Activated CD8-positive, alpha-beta memory T cell treated with anti-CD3 and anti-CD28 coated beads, Interleukin-2, amount 50 U/mL, for 48 hours (primary cell): ENCODE results near the gene CSNK1D.

ENCODE experiments used
- DNase-seq: peaks from one replicate; pipeline ENCODE4 v3.0.0-alpha.2; 2020

The CSNK1D gene

DNA sequence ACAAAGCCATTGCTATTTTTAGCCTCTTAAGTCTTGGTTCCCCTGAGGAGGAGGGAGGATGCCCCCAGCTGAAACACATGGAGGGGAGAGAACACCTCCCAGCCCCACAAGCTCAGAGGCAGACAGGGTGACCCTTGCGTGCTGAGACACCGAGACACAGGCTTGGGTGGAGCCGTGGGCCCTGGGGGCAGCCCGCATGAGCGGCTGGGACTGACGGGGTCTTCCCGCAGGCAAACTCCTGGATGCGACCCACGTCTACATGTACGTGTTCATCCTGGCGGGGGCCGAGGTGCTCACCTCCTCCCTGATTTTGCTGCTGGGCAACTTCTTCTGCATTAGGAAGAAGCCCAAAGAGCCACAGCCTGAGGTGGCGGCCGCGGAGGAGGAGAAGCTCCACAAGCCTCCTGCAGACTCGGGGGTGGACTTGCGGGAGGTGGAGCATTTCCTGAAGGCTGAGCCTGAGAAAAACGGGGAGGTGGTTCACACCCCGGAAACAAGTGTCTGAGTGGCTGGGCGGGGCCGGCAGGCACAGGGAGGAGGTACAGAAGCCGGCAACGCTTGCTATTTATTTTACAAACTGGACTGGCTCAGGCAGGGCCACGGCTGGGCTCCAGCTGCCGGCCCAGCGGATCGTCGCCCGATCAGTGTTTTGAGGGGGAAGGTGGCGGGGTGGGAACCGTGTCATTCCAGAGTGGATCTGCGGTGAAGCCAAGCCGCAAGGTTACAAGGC is 34.9 kb downstream of the CSNK1D start:
- peak; percentile 79 for DNase-seq

DNA sequence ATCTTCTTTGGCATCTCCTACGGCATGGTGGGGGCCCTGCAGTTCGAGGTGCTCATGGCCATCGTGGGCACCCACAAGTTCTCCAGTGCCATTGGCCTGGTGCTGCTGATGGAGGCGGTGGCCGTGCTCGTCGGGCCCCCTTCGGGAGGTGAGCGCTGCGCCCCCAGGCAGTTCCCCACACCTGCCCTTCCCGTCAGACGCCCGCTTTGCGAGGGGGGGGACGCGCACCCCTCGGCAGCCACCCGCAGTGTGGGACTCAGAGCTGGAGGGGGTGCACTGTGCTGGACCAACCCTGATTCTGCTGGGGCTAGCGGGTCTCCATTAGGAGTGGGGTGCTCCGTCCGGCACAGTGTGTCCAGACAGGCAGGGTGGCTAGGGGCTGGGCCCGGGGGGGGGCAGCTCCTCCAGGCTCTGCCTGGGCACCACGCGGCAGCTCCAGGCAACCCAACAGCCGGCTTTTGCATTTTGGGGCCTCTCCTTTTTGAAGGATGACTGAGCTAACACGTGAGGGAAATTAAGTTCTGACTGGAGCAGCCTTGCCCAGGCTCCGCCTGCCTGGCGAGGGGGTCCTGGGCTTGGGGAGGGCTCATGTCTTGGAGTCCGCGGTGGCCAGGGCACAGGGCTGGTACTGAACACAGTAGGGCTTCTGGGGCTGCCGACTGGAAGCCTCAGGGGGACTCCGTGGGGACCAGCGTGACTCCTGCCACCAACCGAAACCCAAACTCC is 35.6 kb downstream of the CSNK1D start:
- peak; percentile 59 for DNase-seq

DNA sequence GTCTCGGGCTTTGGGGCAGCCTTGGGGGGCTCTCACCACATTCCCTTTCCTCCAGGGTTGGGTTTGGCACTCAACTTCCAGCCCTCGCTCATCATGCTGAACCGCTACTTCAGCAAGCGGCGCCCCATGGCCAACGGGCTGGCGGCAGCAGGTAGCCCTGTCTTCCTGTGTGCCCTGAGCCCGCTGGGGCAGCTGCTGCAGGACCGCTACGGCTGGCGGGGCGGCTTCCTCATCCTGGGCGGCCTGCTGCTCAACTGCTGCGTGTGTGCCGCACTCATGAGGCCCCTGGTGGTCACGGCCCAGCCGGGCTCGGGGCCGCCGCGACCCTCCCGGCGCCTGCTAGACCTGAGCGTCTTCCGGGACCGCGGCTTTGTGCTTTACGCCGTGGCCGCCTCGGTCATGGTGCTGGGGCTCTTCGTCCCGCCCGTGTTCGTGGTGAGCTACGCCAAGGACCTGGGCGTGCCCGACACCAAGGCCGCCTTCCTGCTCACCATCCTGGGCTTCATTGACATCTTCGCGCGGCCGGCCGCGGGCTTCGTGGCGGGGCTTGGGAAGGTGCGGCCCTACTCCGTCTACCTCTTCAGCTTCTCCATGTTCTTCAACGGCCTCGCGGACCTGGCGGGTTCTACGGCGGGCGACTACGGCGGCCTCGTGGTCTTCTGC is 36.3 kb downstream of the CSNK1D start:
- no peak for DNase-seq

DNA sequence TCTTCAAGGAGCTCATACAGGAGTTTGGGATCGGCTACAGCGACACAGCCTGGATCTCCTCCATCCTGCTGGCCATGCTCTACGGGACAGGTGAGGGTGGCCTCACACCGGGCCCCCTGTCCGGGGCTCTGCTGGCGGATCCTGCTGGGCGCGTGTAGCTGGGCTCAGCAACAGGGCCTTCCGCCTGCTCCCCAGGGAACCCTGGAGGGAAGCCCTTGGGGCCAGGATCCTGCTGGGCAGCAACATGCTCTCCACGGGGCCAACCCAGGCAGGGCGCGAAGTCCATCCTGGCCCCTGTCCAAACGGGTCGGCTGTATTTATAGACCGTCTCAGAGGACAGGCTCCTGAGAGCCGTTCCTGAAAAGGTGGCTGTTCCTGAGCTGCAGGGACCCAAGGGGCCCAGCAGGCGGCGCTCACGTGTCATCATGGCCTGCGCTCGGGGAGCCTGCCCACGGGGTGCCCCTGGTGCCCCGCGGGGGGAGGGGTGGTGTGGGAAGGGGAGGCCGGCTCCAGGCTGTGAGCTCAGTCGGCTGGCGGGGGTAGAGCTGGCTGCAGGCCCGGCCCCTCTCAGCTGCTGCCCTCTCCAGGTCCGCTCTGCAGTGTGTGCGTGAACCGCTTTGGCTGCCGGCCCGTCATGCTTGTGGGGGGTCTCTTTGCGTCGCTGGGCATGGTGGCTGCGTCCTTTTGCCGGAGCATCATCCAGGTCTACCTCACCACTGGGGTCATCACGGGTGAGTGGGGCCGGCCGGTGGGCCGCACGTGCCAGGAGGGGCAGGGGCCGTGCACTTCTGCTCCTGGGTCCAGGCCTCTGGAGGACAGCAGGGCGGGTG is 37.1 kb downstream of the CSNK1D start:
- DNase-seq, result peak; percentile 86

DNA sequence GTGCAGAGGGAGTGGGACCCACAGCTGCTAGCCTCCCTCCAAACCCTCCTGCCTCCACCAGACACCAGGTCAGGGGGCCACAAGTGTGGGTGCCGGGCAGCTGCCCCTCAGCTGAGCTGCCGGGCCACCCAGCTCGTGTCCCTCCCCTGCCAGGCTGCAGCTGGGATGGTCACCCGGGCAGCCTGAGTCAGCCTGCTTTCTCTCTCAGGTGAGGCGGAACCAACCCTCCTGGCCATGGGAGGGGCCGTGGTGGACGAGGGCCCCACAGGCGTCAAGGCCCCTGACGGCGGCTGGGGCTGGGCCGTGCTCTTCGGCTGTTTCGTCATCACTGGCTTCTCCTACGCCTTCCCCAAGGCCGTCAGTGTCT is 37.7 kb downstream of the CSNK1D start:
- DNase-seq, result no peak

DNA sequence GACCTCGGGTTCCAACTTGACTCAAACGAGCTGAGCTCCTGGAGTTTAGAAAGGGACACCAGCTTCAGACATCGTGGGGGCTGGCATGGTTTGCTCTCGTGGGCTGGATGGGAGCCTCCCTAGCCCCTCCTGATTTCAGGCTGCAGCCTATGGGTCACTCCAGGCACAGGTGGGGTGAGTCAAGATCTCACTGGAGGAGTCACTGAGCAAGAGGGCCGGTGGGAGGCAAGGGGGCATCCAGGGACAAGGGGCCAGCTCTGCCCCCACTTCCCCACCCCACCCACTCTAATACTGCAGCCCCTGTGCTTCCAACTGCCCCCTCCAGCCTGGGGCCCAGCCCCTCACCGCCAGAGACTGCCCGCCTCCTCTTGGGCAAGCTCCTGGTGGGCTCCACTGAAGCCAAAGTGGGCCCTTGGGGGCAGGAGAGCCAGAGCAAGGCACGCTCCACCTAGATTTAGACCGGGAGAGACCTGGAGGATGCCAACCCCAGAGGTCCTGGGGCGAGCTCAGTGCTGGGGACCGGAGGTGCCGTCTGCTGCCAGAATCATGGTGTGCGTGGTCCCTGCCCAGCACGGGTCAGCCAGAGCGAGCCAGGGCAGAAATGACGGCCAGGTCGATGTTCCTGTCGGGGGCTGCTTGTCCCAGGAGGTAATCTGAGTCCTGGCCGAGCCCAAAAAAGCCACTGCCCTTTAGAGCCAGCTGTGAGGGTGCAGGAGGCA is 38.3 kb downstream of the CSNK1D start:
- no peak for DNase-seq

DNA sequence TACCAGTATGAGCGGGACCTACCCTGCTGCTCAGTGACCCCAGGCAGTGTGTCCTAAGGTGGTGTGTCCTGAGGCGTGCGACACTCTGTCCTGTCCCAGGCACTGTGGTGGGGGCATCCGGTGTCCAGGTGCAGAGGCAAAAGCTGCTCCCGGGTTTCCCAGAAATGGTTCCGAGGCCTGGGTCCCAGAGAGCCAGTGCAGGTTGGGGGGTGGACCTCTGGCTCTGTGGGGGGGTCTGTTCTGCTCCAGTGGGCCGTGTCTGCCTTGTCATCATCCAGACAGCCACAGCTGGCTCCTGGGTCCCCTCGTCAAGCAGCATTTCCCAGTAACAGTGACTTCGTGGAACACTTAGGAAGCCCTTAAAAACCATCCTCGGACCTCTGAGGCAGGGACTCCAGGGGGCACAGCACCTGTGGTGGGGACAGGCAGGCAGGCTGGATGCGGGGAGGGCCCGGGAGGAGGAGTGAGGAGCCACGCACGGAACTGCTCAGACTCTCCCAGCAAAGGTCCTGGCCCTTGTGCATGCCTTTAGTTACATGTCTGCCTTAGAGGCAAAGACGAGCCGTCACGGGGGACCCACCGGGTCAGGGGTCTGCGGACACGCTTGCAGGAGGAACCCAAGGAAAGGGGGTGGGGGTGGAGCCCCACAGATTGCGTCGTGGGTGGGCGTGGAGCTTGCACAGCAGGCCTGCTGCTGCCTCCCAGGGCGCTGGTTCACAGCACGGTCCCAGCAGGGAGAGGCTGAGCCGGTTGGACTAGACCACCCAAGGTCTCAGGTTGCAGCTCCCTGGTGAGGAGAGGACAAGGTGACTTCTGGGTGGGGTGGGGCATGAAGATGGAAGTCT is 39.1 kb downstream of the CSNK1D start:
- no peak for DNase-seq

DNA sequence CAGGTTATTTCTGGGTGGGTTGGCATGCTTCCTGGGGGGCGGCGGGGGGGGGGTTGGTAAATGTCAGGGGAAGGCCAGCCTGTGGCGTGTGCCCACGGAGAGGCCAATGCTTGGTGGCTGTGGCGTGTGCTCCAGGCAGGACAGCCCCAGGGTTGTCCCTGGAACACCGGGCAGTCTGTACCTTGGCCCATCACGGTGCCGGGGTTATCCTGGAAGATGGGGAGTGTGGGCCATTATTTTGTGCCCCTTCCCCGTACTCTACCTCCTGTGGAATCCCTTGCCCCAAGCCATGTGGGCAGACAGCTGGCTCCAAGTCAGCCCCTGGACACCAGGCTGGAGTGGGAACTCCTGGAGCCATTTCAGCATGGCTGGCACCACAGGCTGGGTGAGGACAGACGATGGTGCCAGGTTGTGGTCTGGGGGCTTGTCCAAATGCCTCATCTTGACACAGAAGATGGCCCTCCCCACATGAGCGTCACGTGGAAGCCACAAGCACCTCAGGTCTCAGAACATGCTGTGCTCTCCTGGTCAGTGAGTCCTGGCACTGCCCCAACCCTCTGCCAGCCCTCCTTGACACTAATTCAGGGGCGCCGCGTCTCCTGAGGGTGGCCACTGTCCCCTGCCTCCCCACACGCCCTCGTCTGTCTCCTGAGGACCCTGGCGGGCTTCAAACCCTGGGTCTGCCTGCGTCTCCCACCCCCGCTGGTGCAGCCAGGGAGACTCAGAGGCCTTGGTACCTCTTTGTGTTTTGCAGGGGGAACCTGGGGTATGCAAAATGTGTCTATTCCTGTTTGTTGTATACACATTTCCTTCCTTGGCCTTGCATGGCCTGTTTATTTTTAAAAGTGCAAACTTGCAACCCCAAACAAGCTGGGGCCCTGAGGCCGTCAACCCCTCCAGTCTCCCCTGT is 40.4 kb downstream of the CSNK1D start:
- DNase-seq, result no peak

DNA sequence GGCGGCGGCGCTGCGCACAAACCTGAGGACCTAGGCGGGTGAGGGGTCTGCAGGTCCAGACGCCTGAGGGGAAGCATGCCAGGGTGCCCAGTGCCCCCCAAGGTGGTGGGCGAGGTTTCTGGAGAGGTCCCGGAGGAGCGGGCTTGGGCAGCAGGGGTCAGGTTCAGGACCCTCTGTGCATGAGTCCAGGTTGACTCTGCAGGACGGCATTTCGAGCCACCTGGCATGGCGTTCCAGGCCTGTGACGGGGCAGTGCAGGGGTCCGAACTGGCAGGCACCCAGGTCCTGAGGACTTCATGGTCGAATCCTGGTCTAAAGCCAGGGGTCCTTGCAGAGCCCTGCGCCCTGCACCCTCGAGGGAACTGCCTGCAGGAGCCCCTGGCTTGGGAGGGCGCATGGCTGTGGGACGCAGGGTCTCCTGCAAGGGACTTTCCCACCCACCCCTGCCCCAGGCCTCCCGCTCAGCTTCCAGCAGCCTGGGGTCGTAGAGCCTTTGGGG is 41.1 kb downstream of the CSNK1D start:
- DNase-seq, result no peak

DNA sequence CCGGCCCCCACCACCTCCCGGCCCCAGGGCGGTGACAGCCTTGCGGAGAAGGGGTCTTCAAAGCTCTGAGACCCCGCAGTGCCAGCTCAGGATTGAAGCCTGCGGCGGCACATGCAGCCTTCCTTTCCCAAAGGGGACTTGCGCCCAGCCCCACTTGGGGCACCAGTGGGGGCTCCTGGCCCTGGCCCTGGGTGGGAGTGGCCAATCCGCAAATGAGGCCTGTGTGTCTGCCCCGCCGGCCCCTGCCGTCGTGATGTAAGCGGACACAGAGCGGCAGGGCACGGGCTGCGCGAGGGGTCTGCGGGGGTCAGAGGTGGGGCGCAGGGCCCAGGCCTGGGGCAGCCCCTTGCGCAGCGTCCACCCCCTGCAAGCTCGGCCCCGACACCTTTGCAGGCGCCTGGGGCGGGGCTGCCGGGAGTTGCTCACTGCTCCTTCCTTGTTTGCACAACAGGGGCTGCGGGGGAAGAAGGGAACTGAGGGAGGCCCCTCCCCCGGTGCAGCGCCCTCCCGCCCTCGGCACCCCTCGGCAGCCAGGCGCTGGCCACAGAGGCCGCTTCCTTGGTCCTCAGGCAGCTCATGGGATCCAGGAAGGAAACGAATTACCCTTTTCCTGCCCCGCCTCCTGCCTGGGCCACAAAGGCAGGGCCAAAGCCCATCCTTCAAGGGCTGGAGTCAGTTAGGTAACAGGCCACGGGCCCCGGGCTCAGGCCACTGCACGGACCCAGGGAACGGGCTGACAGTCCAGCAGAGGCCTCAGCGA is 41.8 kb downstream of the CSNK1D start:
- no peak for DNase-seq

DNA sequence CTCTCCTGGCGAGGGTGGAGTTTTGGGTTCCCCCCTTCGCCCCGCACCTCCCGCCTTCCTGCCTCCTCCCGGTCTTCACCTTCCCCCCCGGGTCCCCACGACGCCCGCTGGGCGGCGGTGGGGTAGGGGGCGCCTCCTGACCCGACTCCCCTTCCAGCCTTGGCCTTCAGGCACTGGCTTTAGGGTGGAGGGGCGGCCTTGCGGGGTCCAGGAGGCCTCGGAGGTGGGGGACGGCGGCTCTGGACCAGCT is 42.3 kb downstream of the CSNK1D start:
- no peak for DNase-seq

DNA sequence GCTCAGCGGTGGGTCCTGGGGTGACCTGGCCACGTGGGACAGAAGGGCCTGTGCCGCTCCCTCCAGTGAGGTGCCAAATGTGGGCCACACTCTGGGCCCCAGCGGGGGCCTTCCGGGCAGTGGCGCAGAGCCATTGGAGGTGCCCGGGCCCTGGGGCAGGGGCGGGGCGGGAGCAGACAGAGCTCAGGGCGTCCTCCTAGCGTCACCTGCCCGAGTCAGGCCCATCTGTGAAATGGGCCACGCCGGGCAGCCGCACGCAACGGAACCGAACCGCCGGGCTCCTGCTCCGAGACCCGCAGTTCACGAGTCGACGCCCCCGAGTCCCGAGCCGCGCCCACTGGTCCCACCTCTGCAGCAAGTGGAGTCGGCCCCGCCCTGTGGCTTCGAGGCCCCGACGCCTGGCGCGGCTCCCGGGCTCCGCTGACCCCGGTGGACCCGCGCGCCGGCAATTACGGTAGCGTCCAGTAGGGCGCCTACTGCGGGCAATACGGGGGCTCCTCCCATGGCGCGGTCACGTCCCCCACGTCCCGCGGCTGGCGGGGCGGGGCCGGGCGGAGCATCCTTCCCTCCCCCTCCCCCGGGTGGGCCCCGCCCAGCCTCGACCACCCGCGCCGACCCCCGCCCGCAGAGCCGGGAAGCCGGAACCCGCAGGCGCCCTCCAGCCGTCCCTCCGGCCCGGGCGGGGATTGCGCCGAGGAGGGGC is 42.7 kb downstream of the CSNK1D start:
- DNase-seq, result peak; percentile 87

DNA sequence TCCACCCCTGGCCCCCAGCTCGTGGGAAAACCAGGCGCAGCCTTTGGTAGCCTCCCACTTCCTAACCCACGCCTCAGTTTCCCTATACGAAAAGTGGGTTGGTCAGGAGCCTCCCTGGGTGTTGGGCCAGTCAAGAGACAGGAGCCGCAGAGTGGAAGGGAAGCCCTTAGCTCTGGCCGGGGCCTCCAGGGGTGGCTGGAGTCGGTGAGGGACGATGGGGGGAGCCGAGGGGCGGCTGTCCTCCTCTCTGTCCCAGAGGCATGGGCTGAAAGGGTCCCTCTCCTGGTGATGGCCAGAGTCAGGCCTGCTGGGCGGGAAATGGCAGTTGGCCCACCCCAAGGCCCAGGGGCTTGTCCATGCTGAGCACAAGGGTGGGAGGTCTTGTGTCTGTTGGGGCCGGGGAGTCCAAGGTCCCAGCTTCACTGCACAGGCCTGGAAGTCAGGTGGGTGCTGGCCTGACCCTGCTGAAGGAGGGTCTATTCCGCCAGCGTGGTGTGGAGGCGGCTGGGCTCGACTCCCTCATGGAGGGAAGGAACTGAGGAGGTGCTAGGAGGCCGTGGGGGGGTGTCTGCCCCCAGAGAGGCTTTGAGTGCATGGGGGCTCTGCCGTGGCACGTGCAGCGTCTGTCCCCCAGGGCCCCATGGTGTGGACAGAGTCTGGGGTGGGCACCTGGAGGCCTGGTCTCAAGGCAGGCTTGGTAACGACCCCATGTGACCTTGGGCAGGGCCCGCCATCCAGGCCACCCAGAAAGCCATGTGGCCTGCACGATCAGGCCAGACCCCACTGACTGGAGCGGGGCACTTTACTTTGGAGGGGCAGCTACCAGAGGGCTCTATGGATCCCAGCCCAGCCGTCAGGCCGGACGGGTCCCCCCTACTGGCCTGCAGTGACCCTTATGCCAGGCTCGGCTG is 43.5 kb downstream of the CSNK1D start:
- no peak for DNase-seq

DNA sequence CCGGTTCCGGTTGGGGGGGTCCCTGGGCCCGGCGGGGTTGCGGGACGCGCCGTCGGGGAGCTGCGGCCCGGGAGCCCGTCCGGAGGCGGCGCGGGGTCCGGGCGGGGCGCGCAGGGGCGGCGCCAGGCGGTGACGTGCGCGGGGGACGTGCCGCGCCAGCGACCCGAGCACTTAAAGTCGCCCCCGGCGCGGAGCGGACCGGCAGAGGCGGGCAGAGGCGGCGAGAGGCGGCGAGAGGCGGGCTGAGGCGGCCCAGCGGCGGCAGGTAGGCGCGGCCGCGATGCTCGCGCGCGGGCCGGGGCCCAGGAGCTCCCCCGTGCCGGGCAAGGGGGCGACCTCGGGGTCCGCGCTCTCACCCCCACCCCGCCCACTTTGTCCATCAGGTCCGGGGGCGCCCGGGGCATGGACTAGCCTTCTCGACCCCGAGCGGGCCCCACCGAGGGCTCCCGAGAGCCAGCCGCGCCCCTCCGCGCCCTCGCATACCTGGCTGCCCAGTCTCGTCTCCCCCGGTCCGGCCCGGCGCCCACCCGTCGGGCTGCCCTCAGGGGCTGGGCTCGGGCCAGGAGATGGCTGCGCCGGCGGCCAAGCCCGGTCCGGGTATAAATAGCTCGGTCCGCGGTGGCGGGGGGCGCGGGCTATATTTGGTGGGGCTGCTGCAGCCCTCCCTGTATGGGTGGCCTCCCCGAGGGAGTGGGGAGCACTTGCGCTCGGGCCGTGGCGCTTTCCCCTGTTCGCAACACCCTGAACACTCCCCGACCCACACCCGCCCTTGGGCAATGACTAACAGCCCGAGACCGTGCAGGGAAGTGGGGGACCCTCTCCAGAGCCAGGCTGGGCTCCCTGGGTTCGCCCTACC is 44.4 kb downstream of the CSNK1D start, which contains the start of gene SLC16A3:
TSS of gene SLC16A3 (plus strand) at position 201 of the 856 bp plus-strand sequence. CDS start 6,967 bp downstream, outside the sequence.
- DNase-seq, result peak; percentile 85

DNA sequence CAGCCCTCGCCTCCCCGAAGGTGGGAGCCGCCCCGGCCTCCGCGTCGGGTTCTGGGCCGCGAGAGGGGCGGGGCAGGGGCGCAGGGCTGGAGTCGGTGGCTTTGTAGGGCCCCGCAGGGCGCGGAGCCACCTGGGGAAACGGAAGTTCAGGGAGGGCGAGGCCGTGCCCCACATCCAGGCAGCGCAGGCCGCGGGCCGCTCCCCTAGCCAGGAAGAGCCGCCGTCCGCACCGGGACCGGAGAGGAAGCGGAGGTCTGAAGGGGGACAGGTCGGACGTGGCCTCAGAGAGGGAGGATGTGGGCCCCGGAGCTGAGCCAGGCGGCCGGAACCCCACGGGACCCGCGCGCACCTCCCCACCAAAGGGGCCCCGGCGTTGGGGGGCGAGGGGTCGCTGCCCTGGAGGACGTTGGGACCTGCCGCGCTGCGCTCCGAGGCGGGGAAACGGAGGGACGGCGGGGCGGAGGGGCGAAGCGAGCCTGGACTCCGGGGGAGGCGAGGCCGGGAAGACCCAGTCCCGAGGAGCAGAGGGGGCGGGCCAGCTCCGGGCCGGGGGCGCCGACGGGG is 45.1 kb downstream of the CSNK1D start:
- DNase-seq, result no peak

DNA sequence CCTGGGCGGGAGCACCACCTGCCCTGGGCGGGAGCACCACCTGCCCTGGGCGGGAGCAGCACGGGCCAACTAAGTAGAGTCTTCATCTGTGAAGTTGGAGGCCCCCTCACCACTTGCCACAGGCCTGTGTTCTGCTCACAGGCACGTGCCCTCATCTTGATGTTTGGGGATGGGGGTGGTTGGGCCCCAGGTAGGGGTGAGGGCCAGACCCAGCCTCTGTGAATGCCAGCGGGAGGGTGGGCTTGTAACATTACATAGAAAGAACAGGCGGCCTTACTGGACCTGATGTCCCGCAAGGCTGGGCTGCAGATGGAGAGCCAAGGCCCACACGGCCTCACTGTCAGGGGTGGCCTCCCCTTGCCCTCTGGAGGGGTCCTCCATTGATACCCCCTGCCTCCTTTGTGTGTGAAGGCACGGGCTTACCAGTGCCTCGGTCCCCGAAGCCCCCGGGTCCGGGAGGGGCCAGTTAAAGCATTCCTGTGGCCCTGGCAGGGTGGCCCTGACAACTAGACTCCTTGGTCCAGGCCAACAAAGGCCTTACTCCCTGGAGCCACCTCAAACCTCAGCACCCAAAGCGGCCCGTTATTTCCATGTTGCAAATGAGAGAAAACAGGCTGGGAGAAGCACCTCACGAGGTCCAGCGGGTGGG is 45.7 kb downstream of the CSNK1D start:
- DNase-seq, result no peak
